ENCODE results near the gene TSPAN11. TPM values are rescaled to one million over a fixed set of nuclear protein-coding genes. Genes with fewer than 3 reads are reported as not detected.

The TSPAN11 gene
- total RNA-seq, 1 experiment from 2014 or later = not detected

DNA sequence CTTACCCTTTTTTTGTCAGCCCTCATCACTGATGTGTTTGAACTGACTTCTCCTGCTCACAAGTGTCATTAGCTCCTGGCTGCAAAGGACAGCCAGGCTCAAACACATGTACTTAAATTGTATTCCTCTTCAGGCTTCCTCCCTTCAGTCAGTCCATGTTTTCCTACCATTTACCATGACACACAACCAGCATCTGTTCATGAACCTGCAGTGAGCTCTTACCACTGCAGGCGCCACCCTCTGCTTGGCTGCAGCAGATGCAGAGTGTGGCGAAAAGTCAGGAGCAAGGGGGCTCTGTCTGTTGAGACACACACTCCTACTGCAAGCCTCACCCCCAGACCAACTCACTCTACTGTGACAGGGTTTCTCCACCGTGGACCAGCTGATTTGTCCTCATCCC lies 70.2 kb downstream of the TSPAN11 start:
- TF ChIP-seq, protein P1, sequence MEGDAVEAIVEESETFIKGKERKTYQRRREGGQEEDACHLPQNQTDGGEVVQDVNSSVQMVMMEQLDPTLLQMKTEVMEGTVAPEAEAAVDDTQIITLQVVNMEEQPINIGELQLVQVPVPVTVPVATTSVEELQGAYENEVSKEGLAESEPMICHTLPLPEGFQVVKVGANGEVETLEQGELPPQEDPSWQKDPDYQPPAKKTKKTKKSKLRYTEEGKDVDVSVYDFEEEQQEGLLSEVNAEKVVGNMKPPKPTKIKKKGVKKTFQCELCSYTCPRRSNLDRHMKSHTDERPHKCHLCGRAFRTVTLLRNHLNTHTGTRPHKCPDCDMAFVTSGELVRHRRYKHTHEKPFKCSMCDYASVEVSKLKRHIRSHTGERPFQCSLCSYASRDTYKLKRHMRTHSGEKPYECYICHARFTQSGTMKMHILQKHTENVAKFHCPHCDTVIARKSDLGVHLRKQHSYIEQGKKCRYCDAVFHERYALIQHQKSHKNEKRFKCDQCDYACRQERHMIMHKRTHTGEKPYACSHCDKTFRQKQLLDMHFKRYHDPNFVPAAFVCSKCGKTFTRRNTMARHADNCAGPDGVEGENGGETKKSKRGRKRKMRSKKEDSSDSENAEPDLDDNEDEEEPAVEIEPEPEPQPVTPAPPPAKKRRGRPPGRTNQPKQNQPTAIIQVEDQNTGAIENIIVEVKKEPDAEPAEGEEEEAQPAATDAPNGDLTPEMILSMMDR (IDR thresholded peaks at IDR 0.05; ENCODE audit: insufficient read depth in 1 of 2, low read depth in 1 of 2, low read length in 1 of 2, severe bottlenecking in 1 of 2, unreplicated experiment in 1 of 2) = no peak
- no peak overlapping the region for H3K4me3 Mint-ChIP-seq (ENCODE audit: unreplicated experiment)
- H3K4me1 Mint-ChIP-seq (ENCODE audit: low read depth, unreplicated experiment) = no peaks in the 10 kb centered on the region
- BruUV-seq (replicated peaks) = no TSS peak
- H3K27me3 Mint-ChIP-seq (ENCODE audit: insufficient read depth, unreplicated experiment) = peaks cover 10% of the 10 kb centered on the region
- no peak for DNase-seq
- H3K27me3 ChIP-seq (replicated peaks; ENCODE audit: control insufficient read depth, insufficient read depth, low read length) = no peaks in the 10 kb centered on the region; the same call in 1 of the 2 replicates
- no peak overlapping the region for H3K27ac Mint-ChIP-seq (ENCODE audit: unreplicated experiment)
- H3K4me3 ChIP-seq (ENCODE audit: low read depth, low read length) = no peak overlapping the region
- H3K36me3 ChIP-seq (ENCODE audit: control insufficient read depth, insufficient read depth, low read length) = no peaks in the 10 kb centered on the region
- intact Hi-C loops (cut with micrococcal nuclease; ENCODE audit: unreplicated experiment) = no loop called here
- H3K36me3 Mint-ChIP-seq (ENCODE audit: insufficient read depth, unreplicated experiment) = no peaks in the 10 kb centered on the region
- H3K9me3 Mint-ChIP-seq (ENCODE audit: unreplicated experiment) = no peaks in the 10 kb centered on the region
- POLR2A ChIA-PET = no interaction called here
- H3K4me1 ChIP-seq = peaks cover 6% of the 10 kb centered on the region; the same call in 1 of the 2 replicates
- no peaks in the 10 kb centered on the region for H3K9me3 ChIP-seq
- CTCF ChIA-PET = interaction anchor here (0.6 kb wide), 1 partner anchor 78 kb away, joined by 4 read pairs; no protein-coding TSS in a partner anchor

DNA sequence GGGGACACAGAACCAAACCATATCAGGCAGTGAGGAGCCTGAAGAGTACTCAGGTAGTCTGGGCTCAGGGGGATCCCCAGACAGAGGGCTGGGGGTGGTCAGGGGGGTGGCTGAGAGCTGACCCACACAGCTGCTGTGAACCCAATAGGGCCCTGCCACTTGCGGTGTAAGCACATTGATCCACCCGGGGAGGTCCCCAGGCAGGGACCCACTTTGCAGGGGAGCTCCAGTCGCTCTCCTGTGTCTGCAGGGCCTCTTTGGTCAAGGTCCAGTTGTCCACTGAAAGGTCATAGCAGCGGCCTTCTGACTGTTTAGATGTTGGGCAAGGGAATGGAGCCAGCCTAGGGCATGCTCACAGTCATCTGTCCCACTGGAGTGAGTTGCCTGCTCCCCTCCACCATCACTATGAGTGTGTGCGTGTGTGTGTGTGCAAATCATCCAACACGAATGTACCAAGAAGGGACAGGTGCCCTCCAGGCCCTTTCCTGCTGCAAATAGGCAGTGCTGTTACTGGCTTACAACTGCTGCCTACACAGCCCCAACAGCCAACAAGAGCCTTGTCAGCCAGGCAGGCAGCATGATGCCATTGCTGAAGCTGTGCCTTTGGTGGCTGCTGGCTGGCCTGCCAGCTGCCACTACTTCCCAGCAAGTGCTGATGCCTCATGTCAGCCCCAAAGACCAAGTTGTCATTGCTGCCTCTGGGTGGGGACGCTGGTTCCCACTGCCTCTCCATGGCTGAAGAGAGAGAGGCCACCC lies 71.3 kb downstream of the TSPAN11 start:
- Histone ChIP-seq H3K27me3 (replicated peaks; ENCODE audit: control insufficient read depth, insufficient read depth, low read length) (no peaks in the 10 kb centered on the region; the same call in 1 of the 2 replicates), H3K36me3 (ENCODE audit: control insufficient read depth, insufficient read depth, low read length) (no peaks in the 10 kb centered on the region), H3K4me3 (ENCODE audit: low read depth, low read length) (no peak overlapping the region), H3K4me1 (no peaks in the 10 kb centered on the region), H3K9me3 (no peaks in the 10 kb centered on the region)
- Mint-ChIP-seq H3K4me3 (ENCODE audit: unreplicated experiment) (no peak overlapping the region), H3K36me3 (ENCODE audit: insufficient read depth, unreplicated experiment) (no peaks in the 10 kb centered on the region), H3K4me1 (ENCODE audit: low read depth, unreplicated experiment) (no peaks in the 10 kb centered on the region), H3K27me3 (ENCODE audit: insufficient read depth, unreplicated experiment) (peaks cover 10% of the 10 kb centered on the region), H3K9me3 (ENCODE audit: unreplicated experiment) (no peaks in the 10 kb centered on the region), H3K27ac (ENCODE audit: unreplicated experiment) (no peak overlapping the region)
- no TSS peak for BruUV-seq (replicated peaks)
- CTCF ChIA-PET = no interaction called here
- no peak for DNase-seq
- intact Hi-C loops (cut with micrococcal nuclease; ENCODE audit: unreplicated experiment) = no loop called here
- TF ChIP-seq, protein P1 (IDR thresholded peaks at IDR 0.05; ENCODE audit: insufficient read depth in 1 of 2, low read depth in 1 of 2, low read length in 1 of 2, severe bottlenecking in 1 of 2, unreplicated experiment in 1 of 2) = no peak
- POLR2A ChIA-PET = no interaction called here

DNA sequence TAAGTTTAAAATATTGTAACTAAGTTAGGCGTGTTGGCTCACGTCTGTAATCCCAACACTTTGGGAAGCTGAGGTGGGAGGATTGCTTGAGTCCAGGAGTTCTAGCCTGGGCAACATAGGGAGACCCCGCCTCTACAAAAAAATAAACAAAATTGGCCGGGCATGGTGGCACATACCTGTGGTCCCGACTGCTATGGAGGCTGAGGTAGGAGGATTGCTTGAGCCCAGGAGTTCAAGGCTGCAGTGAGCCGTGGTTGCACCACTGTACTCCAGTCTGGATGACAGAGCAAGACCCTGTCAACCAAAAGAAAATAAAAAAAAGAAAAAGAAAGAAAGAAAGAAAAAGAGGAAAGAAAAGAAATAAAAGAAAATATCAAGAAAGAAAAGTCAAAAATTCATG lies 72.5 kb downstream of the TSPAN11 start:
- Mint-ChIP-seq H3K4me1 (ENCODE audit: low read depth, unreplicated experiment) (no peaks in the 10 kb centered on the region), H3K4me3 (ENCODE audit: unreplicated experiment) (no peak overlapping the region), H3K36me3 (ENCODE audit: insufficient read depth, unreplicated experiment) (no peaks in the 10 kb centered on the region), H3K27ac (ENCODE audit: unreplicated experiment) (no peak overlapping the region), H3K27me3 (ENCODE audit: insufficient read depth, unreplicated experiment) (peaks cover 10% of the 10 kb centered on the region), H3K9me3 (ENCODE audit: unreplicated experiment) (no peaks in the 10 kb centered on the region)
- ChIA-PET POLR2A (no interaction called here), CTCF (no interaction called here)
- Histone ChIP-seq H3K4me3 (ENCODE audit: low read depth, low read length) (no peak overlapping the region), H3K9me3 (no peaks in the 10 kb centered on the region), H3K36me3 (ENCODE audit: control insufficient read depth, insufficient read depth, low read length) (no peaks in the 10 kb centered on the region), H3K27me3 (replicated peaks; ENCODE audit: control insufficient read depth, insufficient read depth, low read length) (no peaks in the 10 kb centered on the region; the same call in 1 of the 2 replicates), H3K4me1 (no peaks in the 10 kb centered on the region)
- no TSS peak for BruUV-seq (replicated peaks)
- no peak for DNase-seq
- TF ChIP-seq, protein P1 (IDR thresholded peaks at IDR 0.05; ENCODE audit: insufficient read depth in 1 of 2, low read depth in 1 of 2, low read length in 1 of 2, severe bottlenecking in 1 of 2, unreplicated experiment in 1 of 2) = no peak
- intact Hi-C loops (cut with micrococcal nuclease; ENCODE audit: unreplicated experiment) = no loop called here
